Measurements from ENCODE around the gene RNH1.
A peak's percentile ranks its signal among the peaks of the same experiment; 100 is the strongest.

The RNH1 gene

DNA sequence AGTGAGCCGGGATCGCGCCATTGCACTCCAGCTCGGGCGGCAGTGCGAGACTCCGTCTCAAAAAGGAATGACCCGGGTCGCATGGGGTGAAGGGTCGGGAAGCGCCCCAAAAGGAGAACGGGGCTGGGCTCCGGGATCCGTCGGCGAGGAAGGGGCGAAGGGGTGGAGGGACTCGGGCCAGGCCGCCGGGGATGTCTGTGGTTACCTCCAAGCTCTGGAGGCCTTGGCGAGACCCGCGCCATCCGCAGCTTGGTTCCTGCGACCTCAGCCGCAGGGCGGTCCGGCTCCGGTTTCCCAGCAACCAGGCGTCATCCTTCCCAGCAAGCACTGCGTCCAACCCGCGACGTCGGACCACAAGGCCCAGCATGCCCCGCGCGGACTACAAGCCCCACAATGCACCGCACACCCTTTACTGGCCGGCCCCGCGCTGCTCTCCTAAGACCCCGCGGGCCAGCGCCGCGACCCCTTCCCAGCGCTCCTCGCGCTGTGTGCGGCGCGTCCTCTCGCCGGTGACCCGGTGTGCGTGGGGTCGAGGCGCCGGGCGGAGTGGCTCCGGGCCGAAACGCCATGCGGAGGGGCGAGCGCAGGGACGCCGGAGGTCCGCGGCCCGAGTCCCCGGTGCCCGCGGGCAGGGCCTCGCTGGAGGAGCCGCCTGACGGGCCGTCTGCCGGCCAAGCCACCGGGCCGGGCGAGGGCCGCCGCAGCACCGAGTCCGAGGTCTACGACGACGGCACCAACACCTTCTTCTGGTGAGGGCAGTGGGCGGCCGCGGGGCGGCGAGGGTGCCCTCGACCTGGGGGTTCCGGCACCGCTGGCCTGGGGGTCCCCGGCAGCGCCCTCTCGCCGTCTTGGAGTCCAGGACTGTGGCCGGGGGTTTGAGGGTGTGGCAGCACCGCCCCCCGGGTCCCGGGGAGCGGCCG, 56.9 kb downstream of the RNH1 start, which contains the start of gene PTDSS2:
Gene PTDSS2 (plus strand): TSS at position 391 of the 920 bp plus-strand sequence. CDS start 177 bp downstream, at position 568.
- peak within 1 kb of the TSS; percentile 59 for H2AFZ ChIP-seq (ENCODE audit: low read length)
- H3K79me2 ChIP-seq (ENCODE audit: insufficient read depth, low read length): peaks cover 44% of the 10 kb centered on the region; the same call in 1 of the 2 replicates

DNA sequence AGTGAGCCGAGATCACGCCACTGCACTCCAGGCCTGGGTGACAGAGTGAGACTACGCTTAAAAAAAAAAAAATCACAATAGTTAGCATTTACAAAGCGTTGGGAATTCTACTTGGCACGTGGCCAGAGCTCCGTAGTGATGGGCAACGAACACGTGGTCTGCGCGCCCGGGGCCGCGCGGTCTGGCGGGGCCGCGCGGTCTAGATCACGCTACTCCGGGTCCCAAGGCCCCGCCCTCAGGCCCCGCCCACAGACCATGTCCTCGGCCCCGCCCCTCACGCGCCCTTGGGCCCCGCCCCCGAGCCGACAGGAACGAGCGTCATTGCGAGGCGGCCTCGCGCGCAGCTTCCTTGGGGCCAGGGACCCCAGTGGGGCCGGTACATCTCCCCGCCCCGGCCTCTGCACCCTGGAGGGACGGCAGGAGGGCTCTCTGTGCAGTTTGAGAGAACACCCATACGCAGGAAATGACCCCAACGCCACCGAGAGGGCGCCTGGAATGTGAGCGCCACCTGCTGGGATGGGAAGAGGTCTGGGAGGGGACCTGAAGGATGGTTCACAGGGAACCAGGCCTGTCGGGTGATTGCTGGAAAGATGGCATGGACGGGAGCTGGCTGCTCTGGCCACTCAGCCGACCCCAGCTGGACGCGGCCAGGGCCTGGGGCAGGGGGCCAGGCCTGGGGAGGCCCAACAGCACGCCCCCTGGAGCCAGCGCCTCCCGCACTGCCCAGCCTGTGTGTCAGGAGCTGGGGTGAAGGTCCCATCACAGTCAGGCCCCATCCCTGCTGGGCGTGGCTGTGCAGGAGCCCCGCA, 58.9 kb downstream of the RNH1 start:
- peak overlapping the region; percentile 40 for H2AFZ ChIP-seq (ENCODE audit: low read length)
- H3K9me2 ChIP-seq (replicated peaks; ENCODE audit: low read depth, low read length): no peaks in the 10 kb centered on the region
- H3F3A ChIP-seq (ENCODE audit: low read depth): 0 out of 2 replicates have a peak, but pooled peaks cover 6% of the 10 kb centered on the region
- H3K36me3 ChIP-seq (ENCODE audit: insufficient read depth, low read length): no peaks in the 10 kb centered on the region
- H3K4me1 ChIP-seq (ENCODE audit: insufficient read depth, low read length, poor library complexity, severe bottlenecking): peaks cover 29% of the 10 kb centered on the region
- H3K9ac ChIP-seq (ENCODE audit: low read depth, low read length, poor library complexity, severe bottlenecking): peak overlapping the region; percentile 73
- peaks cover 27% of the 10 kb centered on the region; the same call in 1 of the 2 replicates for H3K79me2 ChIP-seq (ENCODE audit: insufficient read depth, low read length)
- TF ChIP-seq, protein P1, sequence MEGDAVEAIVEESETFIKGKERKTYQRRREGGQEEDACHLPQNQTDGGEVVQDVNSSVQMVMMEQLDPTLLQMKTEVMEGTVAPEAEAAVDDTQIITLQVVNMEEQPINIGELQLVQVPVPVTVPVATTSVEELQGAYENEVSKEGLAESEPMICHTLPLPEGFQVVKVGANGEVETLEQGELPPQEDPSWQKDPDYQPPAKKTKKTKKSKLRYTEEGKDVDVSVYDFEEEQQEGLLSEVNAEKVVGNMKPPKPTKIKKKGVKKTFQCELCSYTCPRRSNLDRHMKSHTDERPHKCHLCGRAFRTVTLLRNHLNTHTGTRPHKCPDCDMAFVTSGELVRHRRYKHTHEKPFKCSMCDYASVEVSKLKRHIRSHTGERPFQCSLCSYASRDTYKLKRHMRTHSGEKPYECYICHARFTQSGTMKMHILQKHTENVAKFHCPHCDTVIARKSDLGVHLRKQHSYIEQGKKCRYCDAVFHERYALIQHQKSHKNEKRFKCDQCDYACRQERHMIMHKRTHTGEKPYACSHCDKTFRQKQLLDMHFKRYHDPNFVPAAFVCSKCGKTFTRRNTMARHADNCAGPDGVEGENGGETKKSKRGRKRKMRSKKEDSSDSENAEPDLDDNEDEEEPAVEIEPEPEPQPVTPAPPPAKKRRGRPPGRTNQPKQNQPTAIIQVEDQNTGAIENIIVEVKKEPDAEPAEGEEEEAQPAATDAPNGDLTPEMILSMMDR (conservative IDR thresholded peaks at IDR 0.05; ENCODE audit: low read length): peak; percentile 85
- TF ChIP-seq EZH2phosphoT487 (IDR thresholded peaks at IDR 0.05; ENCODE audit: borderline replicate concordance): no peak
- no peaks in the 10 kb centered on the region for H3K27me3 ChIP-seq (ENCODE audit: insufficient read depth, low read length, poor library complexity, severe bottlenecking)
- H3K9me3 ChIP-seq (ENCODE audit: insufficient read depth, low read depth, low read length): no peaks in the 10 kb centered on the region
- H3K4me2 ChIP-seq (ENCODE audit: low read depth, low read length, poor library complexity, severe bottlenecking): peak overlapping the region; percentile 78
- H4K20me1 ChIP-seq (ENCODE audit: insufficient read depth, low read length, poor library complexity, severe bottlenecking): peaks cover 15% of the 10 kb centered on the region
- peak overlapping the region; percentile 77 for H3K4me3 ChIP-seq (ENCODE audit: low read length, poor library complexity, severe bottlenecking)

More for the DNA sequence above, 56.9 kb downstream of the RNH1 start, which contains the start of gene PTDSS2:
- no peak for TF ChIP-seq EZH2phosphoT487 (IDR thresholded peaks at IDR 0.05; ENCODE audit: borderline replicate concordance)
- TF ChIP-seq, protein P1 (conservative IDR thresholded peaks at IDR 0.05; ENCODE audit: low read length): no peak
- Histone ChIP-seq H4K20me1 (ENCODE audit: insufficient read depth, low read length, poor library complexity, severe bottlenecking) (peaks cover 15% of the 10 kb centered on the region), H3K4me3 (ENCODE audit: low read length, poor library complexity, severe bottlenecking) (peak within 1 kb of the TSS; percentile 81), H3K4me1 (ENCODE audit: insufficient read depth, low read length, poor library complexity, severe bottlenecking) (peaks cover 29% of the 10 kb centered on the region), H3K36me3 (ENCODE audit: insufficient read depth, low read length) (no peaks in the 10 kb centered on the region; the same call in 1 of the 2 replicates), H3K9ac (ENCODE audit: low read depth, low read length, poor library complexity, severe bottlenecking) (peak within 1 kb of the TSS; percentile 74), H3K4me2 (ENCODE audit: low read depth, low read length, poor library complexity, severe bottlenecking) (peak within 1 kb of the TSS; percentile 78), H3K9me2 (replicated peaks; ENCODE audit: low read depth, low read length) (no peaks in the 10 kb centered on the region), H3K9me3 (ENCODE audit: insufficient read depth, low read depth, low read length) (no peaks in the 10 kb centered on the region), H3F3A (ENCODE audit: low read depth) (0 out of 2 replicates have a peak, but pooled peaks cover 6% of the 10 kb centered on the region), H3K27me3 (ENCODE audit: insufficient read depth, low read length, poor library complexity, severe bottlenecking) (no peaks in the 10 kb centered on the region)

DNA sequence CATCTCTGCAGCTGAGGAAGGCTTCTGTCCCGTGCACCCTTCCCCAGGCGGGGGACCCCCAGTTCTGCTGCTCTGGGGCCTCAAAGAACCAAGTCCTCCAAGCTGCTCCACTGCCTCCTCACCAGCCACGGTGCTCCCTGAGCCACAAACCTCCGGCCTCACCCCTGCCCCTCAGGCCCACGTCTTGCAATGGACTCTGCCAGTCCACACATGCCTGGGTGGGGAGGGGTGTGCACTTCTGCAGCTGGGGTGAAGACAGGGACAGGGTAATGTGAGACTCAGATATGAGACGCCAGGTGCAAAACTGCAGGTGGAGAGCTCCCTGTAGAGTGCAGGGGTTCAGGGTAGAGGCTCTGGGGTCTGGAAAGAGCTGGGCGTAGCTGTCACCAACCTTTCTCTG, 60.2 kb downstream of the RNH1 start:
- Histone ChIP-seq H3K9me3 (ENCODE audit: insufficient read depth, low read depth, low read length) (no peaks in the 10 kb centered on the region), H3K9me2 (replicated peaks; ENCODE audit: low read depth, low read length) (no peaks in the 10 kb centered on the region), H2AFZ (ENCODE audit: low read length) (no peak overlapping the region; the same call in 1 of the 2 replicates), H3K9ac (ENCODE audit: low read depth, low read length, poor library complexity, severe bottlenecking) (no peak overlapping the region), H3K27me3 (ENCODE audit: insufficient read depth, low read length, poor library complexity, severe bottlenecking) (no peaks in the 10 kb centered on the region), H3K4me3 (ENCODE audit: low read length, poor library complexity, severe bottlenecking) (no peak overlapping the region), H3K36me3 (ENCODE audit: insufficient read depth, low read length) (no peaks in the 10 kb centered on the region), H3K79me2 (ENCODE audit: insufficient read depth, low read length) (peaks cover 17% of the 10 kb centered on the region; the same call in 1 of the 2 replicates), H4K20me1 (ENCODE audit: insufficient read depth, low read length, poor library complexity, severe bottlenecking) (peaks cover 9% of the 10 kb centered on the region), H3K4me2 (ENCODE audit: low read depth, low read length, poor library complexity, severe bottlenecking) (no peak overlapping the region), H3K4me1 (ENCODE audit: insufficient read depth, low read length, poor library complexity, severe bottlenecking) (peaks cover 23% of the 10 kb centered on the region), H3F3A (ENCODE audit: low read depth) (0 out of 2 replicates have a peak, but pooled peaks cover 6% of the 10 kb centered on the region)
- TF ChIP-seq EZH2phosphoT487 (IDR thresholded peaks at IDR 0.05; ENCODE audit: borderline replicate concordance): no peak
- TF ChIP-seq, protein P1 (conservative IDR thresholded peaks at IDR 0.05; ENCODE audit: low read length): no peak
